ENCODE measurements around the gene MSLN. TPM values are rescaled to one million over a fixed set of nuclear protein-coding genes. Genes with fewer than 3 reads are reported as not detected.

The MSLN gene
- total RNA-seq, 1 experiment from 2014 or later, result not detected

- ChIA-PET CTCF (no interaction called here), POLR2A (ENCODE audit: low non-redundant PET) (no interaction called here)
- H3K27me3 ChIP-seq (replicated peaks; ENCODE audit: insufficient read depth, low read depth, low read length, poor library complexity), result no peaks in the 10 kb centered on the region
- intact Hi-C loops (cut with micrococcal nuclease; ENCODE audit: unreplicated experiment), result no loop called here
- H3K36me3 ChIP-seq (ENCODE audit: insufficient read depth, low read length, poor library complexity, severe bottlenecking), result no peaks in the 10 kb centered on the region
- TF ChIP-seq CTCF (conservative IDR thresholded peaks at IDR 0.05; ENCODE audit: low read depth, low read length), result no peak
- TF ChIP-seq EZH2 (IDR thresholded peaks at IDR 0.05; ENCODE audit: borderline replicate concordance, low read depth, low read length, poor library complexity, severe bottlenecking), result no peak
- BruUV-seq (replicated peaks), result no TSS peak
- H3K4me3 ChIP-seq (ENCODE audit: low read depth, low read length, poor library complexity, severe bottlenecking), result no peak overlapping the region
- H3K27ac ChIP-seq (ENCODE audit: low read depth, low read length, poor library complexity, severe bottlenecking), result no peak overlapping the region
- no peak for DNase-seq (ENCODE audit: low spot score)
- no peaks in the 10 kb centered on the region for H3K9me3 ChIP-seq (ENCODE audit: low read depth, low read length, poor library complexity, severe bottlenecking)
- no peaks in the 10 kb centered on the region for H3K4me1 ChIP-seq (ENCODE audit: insufficient read depth, low read length, poor library complexity, severe bottlenecking)
These were observed 7.9 kb downstream of the MSLN start for GRCh38 chr16:768428-768827.

- ChIA-PET CTCF (no interaction called here), POLR2A (ENCODE audit: low non-redundant PET) (no interaction called here)
- DNase-seq (ENCODE audit: low spot score), result no peak
- intact Hi-C loops (cut with micrococcal nuclease; ENCODE audit: unreplicated experiment), result no loop called here
- Histone ChIP-seq H3K27me3 (replicated peaks; ENCODE audit: insufficient read depth, low read depth, low read length, poor library complexity) (no peaks in the 10 kb centered on the region), H3K27ac (ENCODE audit: low read depth, low read length, poor library complexity, severe bottlenecking) (no peak overlapping the region), H3K4me3 (ENCODE audit: low read depth, low read length, poor library complexity, severe bottlenecking) (no peak overlapping the region), H3K9me3 (ENCODE audit: low read depth, low read length, poor library complexity, severe bottlenecking) (no peaks in the 10 kb centered on the region), H3K4me1 (ENCODE audit: insufficient read depth, low read length, poor library complexity, severe bottlenecking) (no peaks in the 10 kb centered on the region), H3K36me3 (ENCODE audit: insufficient read depth, low read length, poor library complexity, severe bottlenecking) (no peaks in the 10 kb centered on the region)
- TF ChIP-seq CTCF (conservative IDR thresholded peaks at IDR 0.05; ENCODE audit: low read depth, low read length) (no peak), EZH2 (IDR thresholded peaks at IDR 0.05; ENCODE audit: borderline replicate concordance, low read depth, low read length, poor library complexity, severe bottlenecking) (no peak)
- no TSS peak for BruUV-seq (replicated peaks)
These were observed 8.8 kb downstream of the MSLN start for GRCh38 chr16:769184-769784.

- POLR2A ChIA-PET (ENCODE audit: low non-redundant PET), result no interaction called here
- BruUV-seq (replicated peaks), result no TSS peak
- Histone ChIP-seq H3K36me3 (ENCODE audit: insufficient read depth, low read length, poor library complexity, severe bottlenecking) (no peaks in the 10 kb centered on the region), H3K27me3 (replicated peaks; ENCODE audit: insufficient read depth, low read depth, low read length, poor library complexity) (no peaks in the 10 kb centered on the region), H3K4me3 (ENCODE audit: low read depth, low read length, poor library complexity, severe bottlenecking) (no peak overlapping the region), H3K4me1 (ENCODE audit: insufficient read depth, low read length, poor library complexity, severe bottlenecking) (no peaks in the 10 kb centered on the region), H3K9me3 (ENCODE audit: low read depth, low read length, poor library complexity, severe bottlenecking) (no peaks in the 10 kb centered on the region), H3K27ac (ENCODE audit: low read depth, low read length, poor library complexity, severe bottlenecking) (no peak overlapping the region)
- no peak for DNase-seq (ENCODE audit: low spot score)
- intact Hi-C loops (cut with micrococcal nuclease; ENCODE audit: unreplicated experiment), result no loop called here
- CTCF ChIA-PET, result no interaction called here
- TF ChIP-seq EZH2 (IDR thresholded peaks at IDR 0.05; ENCODE audit: borderline replicate concordance, low read depth, low read length, poor library complexity, severe bottlenecking) (no peak), CTCF (conservative IDR thresholded peaks at IDR 0.05; ENCODE audit: low read depth, low read length) (no peak)
These were observed 9.4 kb downstream of the MSLN start for GRCh38 chr16:769934-770333.

Measured in A673 (cell line).